HG03575 (cell line): ENCODE data around the gene C5orf58.

Experiments used
- ATAC-seq: cut with Tn5 transposase; IDR thresholded peaks from one replicate; pipeline ENCODE4 v1.9.1; 2021; ENCODE audit not compliant: unreplicated experiment, insufficient number of reproducible peaks, low FRiP score; ENCODE audit errors: extremely low read depth

The C5orf58 gene, protein sequence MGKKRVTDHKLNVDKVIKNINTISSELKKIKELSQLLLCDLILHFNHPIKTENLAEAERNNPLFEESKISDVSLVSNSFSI

GRCh38 chr5:170232786-170233185 lies at the start of gene C5orf58:
C5orf58 (plus strand) TSS chr5:170232985; CDS start chr5:170234977, 1,992 bp downstream.
- no peak for ATAC-seq

GRCh38 chr5:170183816-170184687 lies 48.7 kb upstream of the C5orf58 start:
- no peak for ATAC-seq

DNA sequence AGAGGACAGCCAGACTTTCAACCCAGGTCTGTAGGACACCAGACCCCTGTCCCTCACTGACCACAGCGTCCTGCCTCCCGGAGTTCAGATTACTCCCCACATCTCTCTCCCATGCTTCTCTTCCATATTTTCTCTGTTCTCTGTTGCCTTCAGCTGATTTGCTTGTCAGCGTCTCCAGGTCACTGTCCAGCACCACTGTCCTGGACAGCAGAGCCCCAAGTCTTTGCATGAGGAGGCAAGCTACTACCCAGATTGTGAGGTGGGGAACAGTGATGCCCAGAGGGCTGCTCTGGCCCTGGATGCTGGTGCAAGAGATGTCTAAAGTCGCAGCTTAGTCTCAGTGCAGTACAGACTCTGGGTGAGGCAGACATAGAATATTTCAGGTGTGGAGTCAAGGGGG lies 48.0 kb upstream of the C5orf58 start:
- no peak for ATAC-seq

GRCh38 chr5:170186156-170186555 lies 46.6 kb upstream of the C5orf58 start:
- no peak for ATAC-seq

GRCh38 chr5:170186856-170187255 lies 45.9 kb upstream of the C5orf58 start:
- no peak for ATAC-seq

- no peak for ATAC-seq
These were observed 42.2 kb upstream of the C5orf58 start for GRCh38 chr5:170190436-170191134.

DNA sequence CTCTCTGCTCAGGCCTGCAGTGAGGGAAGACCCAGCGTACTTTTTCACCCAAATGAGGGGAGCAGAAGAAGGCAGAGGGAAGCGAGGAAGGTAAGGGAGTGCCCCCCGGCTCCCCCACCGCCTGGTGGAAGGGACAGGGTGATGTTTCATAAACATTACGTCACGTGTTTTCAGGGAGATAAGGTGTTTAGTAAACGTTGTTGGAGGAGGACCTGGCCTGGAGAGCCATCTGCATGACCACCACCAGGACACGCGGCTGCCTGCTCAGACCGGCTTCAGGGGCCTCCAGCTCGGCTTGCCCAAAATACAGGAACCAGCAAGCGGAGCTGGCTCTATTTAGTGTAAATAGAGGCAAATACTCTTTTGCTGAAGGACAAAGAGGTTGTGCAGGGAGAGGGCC lies 40.0 kb upstream of the C5orf58 start:
- no peak for ATAC-seq

DNA sequence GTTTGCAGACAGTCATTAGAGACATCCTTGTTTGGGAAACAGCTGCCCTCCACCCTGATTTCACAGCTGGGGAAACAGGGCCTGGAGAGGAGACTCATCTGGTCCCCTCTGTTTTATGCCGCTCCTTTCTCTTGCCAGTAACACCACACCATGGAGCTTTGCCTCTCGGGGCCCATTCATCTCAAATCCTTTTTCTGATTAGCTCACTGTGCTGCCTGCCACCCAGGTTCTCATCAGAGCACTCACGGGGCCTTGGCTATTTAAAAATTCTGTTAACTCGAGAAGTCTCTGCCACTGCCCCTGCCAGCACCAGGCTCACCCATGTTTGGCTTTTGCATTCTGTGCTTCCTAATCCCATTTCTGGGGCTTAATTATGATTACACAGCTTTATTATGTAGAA lies 36.8 kb upstream of the C5orf58 start:
- no peak for ATAC-seq

- ATAC-seq, result no peak
These were observed 31.9 kb upstream of the C5orf58 start for GRCh38 chr5:170200876-170201275.

- no peak for ATAC-seq
These were observed 31.5 kb upstream of the C5orf58 start for GRCh38 chr5:170201311-170201710.

DNA sequence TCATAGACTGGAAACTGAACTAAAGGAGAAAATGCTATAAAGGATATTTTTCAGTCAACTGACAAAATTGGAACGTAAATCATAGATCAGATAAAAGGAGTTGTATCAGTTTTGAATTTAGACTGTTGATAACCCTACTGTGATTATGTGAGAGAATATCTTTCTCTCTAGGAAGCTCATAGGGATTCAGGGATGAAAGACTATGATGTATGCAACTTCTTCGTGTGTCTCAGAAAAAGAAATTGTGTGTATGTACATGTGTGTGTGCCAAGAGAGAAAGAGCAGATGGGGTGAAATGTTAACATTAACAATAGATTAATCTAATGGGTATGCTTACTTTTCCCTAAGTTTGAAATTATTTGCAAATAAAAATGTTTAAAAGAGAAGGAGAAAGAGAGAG lies 30.7 kb upstream of the C5orf58 start:
- ATAC-seq, result no peak

- no peak for ATAC-seq
These were observed 28.6 kb upstream of the C5orf58 start for GRCh38 chr5:170204202-170204601.

DNA sequence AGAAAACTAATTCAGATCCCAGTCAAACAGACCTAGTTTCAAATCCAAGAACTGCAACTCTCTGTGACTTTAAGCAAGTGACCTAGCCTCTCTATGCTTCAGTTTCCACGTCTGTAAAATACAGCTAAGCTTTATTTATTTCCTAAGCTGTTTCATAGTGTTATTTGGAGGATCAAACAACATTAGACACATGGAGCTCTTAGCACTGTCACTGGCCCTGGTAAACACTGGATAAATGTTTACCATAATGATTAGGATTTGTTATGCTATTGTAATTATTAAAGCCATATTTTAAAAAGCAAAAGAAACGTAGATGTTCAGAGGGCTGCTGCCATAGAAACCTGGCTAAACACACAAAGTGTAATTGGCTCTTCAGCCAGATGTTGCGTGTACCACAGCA lies 26.6 kb upstream of the C5orf58 start:
- no peak for ATAC-seq

- no peak for ATAC-seq
These were observed 25.8 kb upstream of the C5orf58 start for GRCh38 chr5:170206958-170207357.

- ATAC-seq, result no peak
These were observed 21.0 kb upstream of the C5orf58 start for GRCh38 chr5:170211575-170212334.

DNA sequence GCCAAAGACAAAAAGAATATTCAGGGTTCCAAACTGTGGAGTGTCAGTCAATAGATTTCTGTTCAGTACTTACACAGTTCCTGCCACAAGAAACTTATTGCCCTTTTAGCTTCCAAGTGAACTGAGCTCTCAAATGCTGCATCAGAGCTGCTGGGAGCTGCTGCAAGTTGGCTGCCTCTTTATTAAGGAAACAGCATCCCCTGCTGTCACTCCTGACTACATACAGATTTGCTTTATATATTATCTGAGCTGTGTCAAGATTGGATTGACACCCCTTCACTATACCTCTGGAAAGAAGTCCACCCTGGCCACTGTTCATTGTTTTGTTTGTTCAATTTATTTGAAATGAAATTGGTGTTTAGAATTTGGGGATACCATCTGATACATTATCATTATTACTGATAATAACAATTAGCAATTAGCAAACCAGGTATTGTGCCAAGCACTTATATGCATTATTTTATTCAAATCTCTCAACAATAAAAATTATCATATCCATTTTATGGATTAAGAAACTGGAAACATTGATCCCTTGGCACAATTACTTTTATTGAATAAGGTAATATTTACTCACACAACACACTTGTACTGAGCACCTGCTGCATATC lies 16.4 kb upstream of the C5orf58 start:
- no peak for ATAC-seq

GRCh38 chr5:170217831-170218230 lies 15.0 kb upstream of the C5orf58 start:
- no peak for ATAC-seq

DNA sequence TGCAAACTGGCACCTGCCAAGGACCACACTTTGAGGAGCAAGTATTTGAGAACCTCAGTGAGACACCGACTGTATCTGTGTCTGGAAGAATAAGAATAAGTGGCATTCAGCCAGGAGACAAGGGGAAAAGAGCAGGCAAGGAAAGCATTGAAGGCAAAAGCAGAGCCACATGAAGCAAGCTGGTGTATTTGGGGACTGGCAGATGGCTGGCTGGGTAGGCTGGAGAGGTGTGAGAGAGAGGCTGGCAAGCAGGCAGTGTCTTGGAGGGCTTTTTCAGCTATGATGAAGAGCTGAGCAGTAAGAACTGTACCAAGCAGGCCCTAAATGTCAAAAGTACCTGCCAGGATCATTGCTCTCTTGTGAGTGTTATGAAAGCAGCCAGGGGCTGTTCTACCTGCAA lies 14.1 kb upstream of the C5orf58 start:
- ATAC-seq, result no peak

DNA sequence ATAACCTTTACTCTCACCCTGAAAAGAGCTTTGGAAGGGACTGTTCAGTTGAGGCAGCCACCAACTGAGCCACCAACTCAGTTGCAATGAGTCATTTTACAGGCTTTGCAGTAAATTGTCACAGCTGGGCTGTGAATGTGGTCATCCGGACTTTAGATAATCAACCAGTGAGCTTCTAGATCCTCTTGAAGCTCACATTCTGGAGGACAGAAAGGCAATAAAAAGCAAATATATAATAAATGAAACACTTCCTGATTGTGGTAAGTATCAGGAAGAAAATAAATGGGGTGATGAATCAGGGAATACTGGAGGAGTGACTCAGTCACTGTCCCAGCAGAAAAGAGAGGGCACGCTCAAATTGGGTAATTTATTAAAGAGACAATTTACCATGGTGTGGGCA lies 13.2 kb upstream of the C5orf58 start:
- ATAC-seq, result no peak
